ENCODE data around the gene PBX3.

PBX3 gene

DNA sequence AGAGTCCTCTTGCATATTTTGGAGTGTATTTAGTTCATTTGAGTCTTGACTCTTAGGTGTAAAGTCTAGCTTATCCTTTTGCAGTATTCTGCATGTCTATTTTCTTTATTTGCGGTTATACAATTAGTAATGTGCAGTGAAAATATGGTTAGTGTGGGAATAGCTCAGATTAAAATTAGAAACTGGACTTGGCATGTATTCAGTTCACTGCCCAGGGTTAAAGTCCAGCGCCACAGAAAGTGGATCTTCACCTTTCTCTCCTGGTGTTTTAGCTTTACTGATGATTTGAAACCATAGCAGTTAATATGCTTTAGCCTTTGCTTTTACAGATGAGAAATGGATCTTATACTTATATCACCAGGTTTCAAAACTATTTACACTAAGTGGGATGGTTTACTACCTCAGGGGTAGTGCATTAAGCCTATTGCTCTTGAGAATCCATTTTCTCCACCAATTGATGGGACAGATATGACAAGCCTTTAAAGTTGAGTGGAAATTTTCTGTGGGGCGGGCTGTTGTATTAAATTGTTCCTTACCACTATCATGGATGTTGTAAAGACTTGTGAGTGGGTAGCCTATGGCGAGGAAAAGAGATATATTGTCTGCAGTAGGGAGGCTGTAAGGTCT is 48.9 kb downstream of the PBX3 start:
- TF ChIP-seq, protein P1, sequence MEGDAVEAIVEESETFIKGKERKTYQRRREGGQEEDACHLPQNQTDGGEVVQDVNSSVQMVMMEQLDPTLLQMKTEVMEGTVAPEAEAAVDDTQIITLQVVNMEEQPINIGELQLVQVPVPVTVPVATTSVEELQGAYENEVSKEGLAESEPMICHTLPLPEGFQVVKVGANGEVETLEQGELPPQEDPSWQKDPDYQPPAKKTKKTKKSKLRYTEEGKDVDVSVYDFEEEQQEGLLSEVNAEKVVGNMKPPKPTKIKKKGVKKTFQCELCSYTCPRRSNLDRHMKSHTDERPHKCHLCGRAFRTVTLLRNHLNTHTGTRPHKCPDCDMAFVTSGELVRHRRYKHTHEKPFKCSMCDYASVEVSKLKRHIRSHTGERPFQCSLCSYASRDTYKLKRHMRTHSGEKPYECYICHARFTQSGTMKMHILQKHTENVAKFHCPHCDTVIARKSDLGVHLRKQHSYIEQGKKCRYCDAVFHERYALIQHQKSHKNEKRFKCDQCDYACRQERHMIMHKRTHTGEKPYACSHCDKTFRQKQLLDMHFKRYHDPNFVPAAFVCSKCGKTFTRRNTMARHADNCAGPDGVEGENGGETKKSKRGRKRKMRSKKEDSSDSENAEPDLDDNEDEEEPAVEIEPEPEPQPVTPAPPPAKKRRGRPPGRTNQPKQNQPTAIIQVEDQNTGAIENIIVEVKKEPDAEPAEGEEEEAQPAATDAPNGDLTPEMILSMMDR (IDR thresholded peaks at IDR 0.05; ENCODE audit: insufficient read depth, low read length, poor library complexity, severe bottlenecking), result no peak
- TF ChIP-seq EZH2phosphoT487 (conservative IDR thresholded peaks at IDR 0.05; ENCODE audit: low read length), result no peak
- H3K4me2 ChIP-seq (ENCODE audit: low read depth, low read length, poor library complexity, severe bottlenecking), result no peak overlapping the region
- no peaks in the 10 kb centered on the region for H3K27me3 ChIP-seq (ENCODE audit: low read length)
- H3K9me2 ChIP-seq (replicated peaks; ENCODE audit: insufficient read depth, low read length), result no peaks in the 10 kb centered on the region
- 0 out of 2 replicates have a peak, but pooled peaks cover 5% of the 10 kb centered on the region for H3F3A ChIP-seq (ENCODE audit: insufficient read depth)
- no peak overlapping the region for H2AFZ ChIP-seq (ENCODE audit: low read depth, low read length, severe bottlenecking)
- no peak overlapping the region for H3K4me3 ChIP-seq (ENCODE audit: insufficient read depth, low read length, poor library complexity, severe bottlenecking)
- no peaks in the 10 kb centered on the region for H3K9me3 ChIP-seq (ENCODE audit: insufficient read depth, low read length)
- peaks cover 3% of the 10 kb centered on the region; the same call in 1 of the 2 replicates for H4K20me1 ChIP-seq (ENCODE audit: low read depth, low read length)
- no peaks in the 10 kb centered on the region for H3K79me2 ChIP-seq (ENCODE audit: insufficient read depth, low read length)
- peaks cover 3% of the 10 kb centered on the region; the same call in 1 of the 2 replicates for H3K36me3 ChIP-seq (ENCODE audit: low read length)
- H3K27ac ChIP-seq (ENCODE audit: low read depth, low read length), result no peak overlapping the region
- H3K9ac ChIP-seq (ENCODE audit: low read length), result no peak overlapping the region

GRCh38 chr9:125797930-125798329 is 50.8 kb downstream of the PBX3 start:
- H3K36me3 ChIP-seq (ENCODE audit: low read length), result peaks cover 3% of the 10 kb centered on the region; the same call in 1 of the 2 replicates
- H4K20me1 ChIP-seq (ENCODE audit: low read depth, low read length), result peaks cover 3% of the 10 kb centered on the region; the same call in 1 of the 2 replicates
- H3K9me3 ChIP-seq (ENCODE audit: insufficient read depth, low read length), result no peaks in the 10 kb centered on the region
- no peak overlapping the region for H2AFZ ChIP-seq (ENCODE audit: low read depth, low read length, severe bottlenecking)
- 0 out of 2 replicates have a peak, but pooled peaks cover 5% of the 10 kb centered on the region for H3F3A ChIP-seq (ENCODE audit: insufficient read depth)
- H3K9ac ChIP-seq (ENCODE audit: low read length), result no peak overlapping the region
- H3K27ac ChIP-seq (ENCODE audit: low read depth, low read length), result no peak overlapping the region
- no peaks in the 10 kb centered on the region for H3K79me2 ChIP-seq (ENCODE audit: insufficient read depth, low read length)
- TF ChIP-seq EZH2phosphoT487 (conservative IDR thresholded peaks at IDR 0.05; ENCODE audit: low read length), result no peak
- TF ChIP-seq, protein P1 (IDR thresholded peaks at IDR 0.05; ENCODE audit: insufficient read depth, low read length, poor library complexity, severe bottlenecking), result no peak
- H3K9me2 ChIP-seq (replicated peaks; ENCODE audit: insufficient read depth, low read length), result no peaks in the 10 kb centered on the region
- no peak overlapping the region for H3K4me3 ChIP-seq (ENCODE audit: insufficient read depth, low read length, poor library complexity, severe bottlenecking)
- no peak overlapping the region for H3K4me2 ChIP-seq (ENCODE audit: low read depth, low read length, poor library complexity, severe bottlenecking)
- H3K27me3 ChIP-seq (ENCODE audit: low read length), result no peaks in the 10 kb centered on the region

DNA sequence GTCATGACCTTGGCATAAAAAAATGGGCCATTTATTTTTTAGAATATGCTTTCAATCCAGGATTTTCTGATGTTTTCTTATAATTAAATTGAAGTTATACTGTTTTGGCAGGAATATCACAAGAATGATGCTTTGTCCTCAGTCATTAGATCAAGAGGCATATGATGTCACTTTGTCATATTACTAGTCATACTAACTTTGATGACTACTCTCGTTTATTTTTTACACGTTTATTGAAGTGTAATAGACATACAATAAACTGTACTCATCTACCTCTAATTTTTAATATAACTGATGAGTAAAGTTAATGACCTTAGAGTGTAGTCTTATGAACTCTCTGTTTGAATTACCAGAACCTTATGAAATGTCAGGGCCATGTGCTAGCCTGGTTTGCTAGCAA is 56.4 kb downstream of the PBX3 start:
- Histone ChIP-seq H3K4me2 (ENCODE audit: low read depth, low read length, poor library complexity, severe bottlenecking) (no peak overlapping the region), H3K9me3 (ENCODE audit: insufficient read depth, low read length) (no peaks in the 10 kb centered on the region), H3K9me2 (replicated peaks; ENCODE audit: insufficient read depth, low read length) (no peaks in the 10 kb centered on the region), H3K9ac (ENCODE audit: low read length) (no peak overlapping the region), H3K27ac (ENCODE audit: low read depth, low read length) (no peak overlapping the region), H3K79me2 (ENCODE audit: insufficient read depth, low read length) (no peaks in the 10 kb centered on the region), H3K27me3 (ENCODE audit: low read length) (no peaks in the 10 kb centered on the region), H3K4me3 (ENCODE audit: insufficient read depth, low read length, poor library complexity, severe bottlenecking) (no peak overlapping the region), H2AFZ (ENCODE audit: low read depth, low read length, severe bottlenecking) (no peak overlapping the region), H3F3A (ENCODE audit: insufficient read depth) (no peaks in the 10 kb centered on the region), H3K36me3 (ENCODE audit: low read length) (no peaks in the 10 kb centered on the region), H4K20me1 (ENCODE audit: low read depth, low read length) (no peaks in the 10 kb centered on the region)
- no peak for TF ChIP-seq EZH2phosphoT487 (conservative IDR thresholded peaks at IDR 0.05; ENCODE audit: low read length)
- TF ChIP-seq, protein P1 (IDR thresholded peaks at IDR 0.05; ENCODE audit: insufficient read depth, low read length, poor library complexity, severe bottlenecking), result no peak
